Right cardiac atrium (tissue), 5 donors: ENCODE results near the gene ATP13A3. TPM values are rescaled to one million over a fixed set of nuclear protein-coding genes. Genes with fewer than 3 reads are reported as not detected.

Experiments
- ATAC-seq, 2 donors: fragments of 200-7000 bp; cut with Tn5 transposase; one replicate each; pipeline versions ENCODE4 v1.8.0 to v1.9.1; 2020; ENCODE audit warnings: moderate library complexity in 2 of 2, mild to moderate bottlenecking in 1 of 2
- DNase-seq, 3 donors: peaks; one replicate each; pipeline ENCODE4 v3.0.0-alpha.2; 2020
- H3K27ac ChIP-seq: one replicate; pipeline ENCODE4 v1.5.1; 2013; ENCODE audit warnings: mild to moderate bottlenecking, low read length, control low read depth, moderate library complexity
- H3K27me3 ChIP-seq: one replicate; pipeline ENCODE4 v1.6.1; 2013; ENCODE audit not compliant: control insufficient read depth, insufficient read depth
- H3K4me1 ChIP-seq: one replicate; pipeline ENCODE4 v1.6.1; 2013; ENCODE audit warnings: low read length; ENCODE audit not compliant: control insufficient read depth, insufficient read depth
- H3K4me3 ChIP-seq: one replicate; pipeline ENCODE4 v1.5.1; 2013; ENCODE audit warnings: low read length, control low read depth
- H3K9me3 ChIP-seq: one replicate; pipeline ENCODE4 v1.6.1; 2013; ENCODE audit warnings: low read length; ENCODE audit not compliant: control insufficient read depth
- WGBS: extraction: QIAGEN DNeasy Blood & Tissue Kit; methylation state at CpG from one replicate; pipeline ENCODE4 v1.1.7; 2013; 5-methylcytosine and 5-hydroxymethylcytosine counted together
- intact Hi-C, 4 donors: fragments of 100-400 bp; cut with DNase I; formaldehyde crosslinking; loops; one replicate each; pipeline versions ENCODE4 v1.11.0 to v1.14.0; 2022 to 2023
- polyA plus RNA-seq: library from polyadenylated mRNA; stranded (reverse); fragments of 200-250 nt; gene quantifications from one replicate; pipeline ENCODE4 v1.2.3, GENCODE V29; 2013
- total RNA-seq, 4 donors: library from RNA; stranded (reverse); fragmentation: NEBNext Ultra II Directional; extraction: Animal tissue kit (Norgen Biotek cat#: 25700); gene quantifications; one replicate each; pipeline ENCODE4 v1.2.1, GENCODE V29; 2021
- donor health status: healthy with polysubstance abuse.
- donor health status: DM: no; HTN: yes; CAD: no.
- donor health status: DM: no; HTN: no; CAD: no.
- donor health status: DM: no; HTN: yes; CAD: no; lungs with severe emphysema.
- donor health status: DM: yes; HTN: yes; CAD: no.

The ATP13A3 gene
- total and polyA plus RNA-seq, 5 donors = 28.2 to 194 (median 93.4) TPM

DNA sequence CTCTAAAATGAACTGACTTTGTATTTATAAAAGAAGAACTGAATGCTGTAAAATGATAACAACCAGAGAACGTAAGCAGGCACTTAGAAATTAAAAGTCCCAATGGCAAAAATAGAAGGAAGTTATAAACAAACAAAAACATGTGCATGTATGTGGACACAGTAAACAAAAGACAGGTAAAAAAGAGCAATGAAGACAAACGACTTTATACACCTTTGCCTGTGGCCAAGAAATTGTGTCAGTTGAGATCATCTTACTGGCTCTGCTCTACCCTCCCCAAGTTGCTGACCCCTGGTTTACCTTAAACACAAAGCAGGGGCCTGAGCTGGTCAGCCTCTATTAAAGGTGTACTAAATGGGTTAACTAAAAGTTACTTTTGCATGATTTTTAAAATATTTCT is 46.0 kb downstream of the ATP13A3 start:
- Histone ChIP-seq H3K27me3 (no peaks in the 10 kb centered on the region), H3K4me1 (no peaks in the 10 kb centered on the region), H3K4me3 (no peak overlapping the region), H3K9me3 (no peaks in the 10 kb centered on the region), H3K27ac (no peak overlapping the region)
- ATAC-seq (no peak), DNase-seq (no peak)
- intact Hi-C loops = no loop called here
- 60% methylated on average over 2 of the region's 2 CpGs for WGBS

DNA sequence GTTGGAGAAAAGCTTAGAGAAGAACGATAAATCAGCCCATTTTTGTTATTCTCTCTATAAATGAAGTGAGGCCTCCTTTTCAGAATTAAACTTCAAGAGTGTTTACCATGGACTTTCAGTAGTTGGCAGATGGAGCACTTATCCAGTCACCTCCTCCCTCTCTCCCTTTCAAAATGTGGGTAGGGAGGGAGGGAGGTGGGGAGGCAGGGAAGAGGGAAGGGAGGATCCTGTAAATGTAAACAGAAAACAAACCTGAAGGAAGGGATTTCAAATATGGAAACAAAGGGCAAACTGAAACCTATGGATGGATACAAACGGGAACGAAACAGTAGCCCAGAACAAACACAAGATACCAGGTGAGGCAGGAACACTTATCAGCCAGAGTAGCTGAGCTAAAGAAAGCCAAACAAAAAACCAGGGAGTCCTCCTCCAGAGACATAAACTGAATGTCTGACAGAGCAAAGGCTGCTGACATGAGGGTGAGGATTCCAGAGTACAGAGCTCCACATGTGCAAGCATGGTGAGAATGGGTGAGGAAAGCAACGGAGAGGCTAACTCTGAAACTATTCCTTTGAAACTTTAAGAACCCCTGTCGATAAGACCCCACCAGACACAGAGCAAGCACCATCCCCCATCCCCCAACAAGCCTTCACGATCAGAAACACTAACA is 46.8 kb downstream of the ATP13A3 start:
- H3K27ac ChIP-seq = no peak overlapping the region
- no peak for DNase-seq
- intact Hi-C loops = no loop called here
- WGBS = 69% methylated on average over 6 of the region's 6 CpGs
- ATAC-seq = no peak
- H3K4me1 ChIP-seq = no peaks in the 10 kb centered on the region
- no peak overlapping the region for H3K4me3 ChIP-seq
- no peaks in the 10 kb centered on the region for H3K27me3 ChIP-seq
- H3K9me3 ChIP-seq = no peaks in the 10 kb centered on the region

DNA sequence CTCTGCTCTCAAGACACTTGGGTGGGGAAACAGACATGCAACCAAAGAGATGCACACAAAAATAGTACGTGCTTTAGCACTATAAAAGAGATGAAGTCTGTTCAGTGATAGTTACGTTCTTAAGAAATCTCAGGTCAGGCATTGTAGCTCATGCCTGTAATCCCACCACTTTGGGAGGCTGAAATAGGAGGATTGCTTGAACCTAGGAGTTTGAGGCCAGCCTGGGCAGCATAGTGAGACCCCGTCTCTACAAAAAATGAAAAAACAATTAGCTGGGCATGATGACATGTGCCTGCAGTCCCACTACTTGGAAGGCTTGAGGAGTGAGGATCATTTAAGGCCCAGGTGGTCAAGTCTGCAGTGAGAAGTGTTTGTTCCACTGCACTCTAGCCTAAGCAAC is 52.3 kb downstream of the ATP13A3 start:
- no peak overlapping the region for H3K27ac ChIP-seq
- no peaks in the 10 kb centered on the region for H3K4me1 ChIP-seq
- DNase-seq = no peak
- intact Hi-C loops = no loop called here
- 91% methylated on average over 3 of the region's 3 CpGs for WGBS
- no peak for ATAC-seq
- no peaks in the 10 kb centered on the region for H3K9me3 ChIP-seq
- no peak overlapping the region for H3K4me3 ChIP-seq
- H3K27me3 ChIP-seq = no peaks in the 10 kb centered on the region

DNA sequence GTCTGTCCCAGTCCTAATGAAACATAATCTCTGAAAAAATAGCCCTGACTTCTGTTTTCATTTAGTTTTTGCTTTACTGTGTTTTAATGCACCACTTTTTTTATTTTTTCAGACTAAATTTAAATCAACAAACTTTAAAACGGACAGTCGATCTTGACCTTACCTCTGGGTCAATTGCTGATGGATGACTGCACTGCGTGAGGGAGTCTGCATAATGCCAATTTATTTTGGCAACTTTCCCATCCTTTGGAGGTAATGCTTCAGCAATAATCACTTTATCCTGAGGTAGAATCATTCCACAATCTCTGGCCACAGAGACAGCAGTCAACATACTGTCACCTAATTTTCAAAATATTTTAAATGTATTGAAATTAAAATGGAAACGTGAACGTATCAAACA is 55.2 kb downstream of the ATP13A3 start:
- DNase-seq (no peak), ATAC-seq (no peak)
- no peaks in the 10 kb centered on the region for H3K9me3 ChIP-seq
- H3K27ac ChIP-seq = no peak overlapping the region
- intact Hi-C loops = no loop called here
- WGBS = 65% methylated on average over 5 of the region's 5 CpGs
- H3K4me3 ChIP-seq = no peak overlapping the region
- H3K27me3 ChIP-seq = no peaks in the 10 kb centered on the region
- H3K4me1 ChIP-seq = no peaks in the 10 kb centered on the region

DNA sequence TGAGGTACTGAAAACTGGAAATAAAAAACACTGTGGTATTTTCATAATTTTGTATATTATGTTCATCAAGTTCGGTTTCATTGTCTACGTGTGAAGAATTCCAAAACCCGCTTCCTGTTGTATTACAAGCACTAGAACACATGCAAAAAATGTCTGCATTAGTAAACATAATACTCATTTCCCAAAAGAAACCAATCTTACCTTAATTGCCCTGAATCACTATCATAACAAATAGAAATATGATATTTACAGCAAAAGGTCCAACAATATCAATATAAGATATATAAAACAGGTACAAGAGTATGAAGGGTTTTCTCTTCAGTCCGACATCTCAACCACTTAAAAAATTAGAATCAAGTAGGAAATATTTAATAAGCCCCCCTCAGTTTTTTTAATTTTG is 61.4 kb downstream of the ATP13A3 start:
- 93% methylated on average over 4 of the region's 4 CpGs for WGBS
- Histone ChIP-seq H3K27me3 (no peaks in the 10 kb centered on the region), H3K9me3 (no peaks in the 10 kb centered on the region), H3K4me1 (no peaks in the 10 kb centered on the region), H3K27ac (no peak overlapping the region), H3K4me3 (no peak overlapping the region)
- DNase-seq (no peak), ATAC-seq (no peak)
- intact Hi-C loops = no loop called here

DNA sequence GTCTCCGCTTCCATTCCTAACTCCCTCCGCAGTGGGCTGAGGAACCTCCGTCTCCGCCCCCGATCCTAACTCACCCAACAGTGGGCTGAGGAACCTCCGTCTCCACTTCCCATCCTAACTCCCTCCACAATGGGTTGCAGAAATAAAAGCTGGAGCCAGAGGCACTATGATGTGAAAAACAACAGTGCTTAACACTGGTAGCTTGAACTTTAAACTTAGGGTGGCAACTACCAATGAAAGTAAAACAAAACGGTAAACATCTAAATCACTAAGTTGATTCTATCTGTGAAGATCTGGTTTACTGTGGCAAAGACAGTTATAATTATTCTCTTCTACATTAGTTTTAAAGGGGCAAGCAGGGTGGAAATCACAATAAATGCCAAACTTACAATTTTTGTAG is 61.8 kb downstream of the ATP13A3 start:
- no peak for DNase-seq
- Histone ChIP-seq H3K9me3 (no peaks in the 10 kb centered on the region), H3K27ac (no peak overlapping the region), H3K27me3 (no peaks in the 10 kb centered on the region), H3K4me1 (no peaks in the 10 kb centered on the region), H3K4me3 (no peak overlapping the region)
- intact Hi-C loops = no loop called here
- no peak for ATAC-seq
- WGBS = 92% methylated on average over 7 of the region's 7 CpGs

DNA sequence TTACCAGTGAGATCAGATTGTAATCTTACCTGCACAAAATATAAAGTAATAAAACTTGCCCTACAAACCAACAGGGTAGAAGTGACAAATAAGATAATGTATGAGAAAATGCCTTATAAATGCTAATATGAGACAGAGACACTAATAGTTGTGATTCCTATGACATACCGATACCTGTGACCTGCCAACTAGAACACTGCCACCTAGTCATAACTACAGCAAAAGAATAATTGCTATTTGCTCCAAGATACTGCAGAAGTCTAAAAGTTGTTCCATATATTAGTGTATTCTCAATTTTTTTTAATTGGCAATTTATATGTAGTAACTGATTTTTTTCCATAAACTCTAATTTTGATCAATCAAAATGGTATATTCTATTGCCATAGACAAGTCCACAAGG is 62.4 kb downstream of the ATP13A3 start:
- Histone ChIP-seq H3K4me1 (no peaks in the 10 kb centered on the region), H3K4me3 (no peak overlapping the region), H3K27me3 (no peaks in the 10 kb centered on the region), H3K9me3 (no peaks in the 10 kb centered on the region), H3K27ac (no peak overlapping the region)
- no peak for ATAC-seq
- DNase-seq = no peak
- 95% methylated on average over 1 of the region's 1 CpG for WGBS
- intact Hi-C loops = no loop called here

DNA sequence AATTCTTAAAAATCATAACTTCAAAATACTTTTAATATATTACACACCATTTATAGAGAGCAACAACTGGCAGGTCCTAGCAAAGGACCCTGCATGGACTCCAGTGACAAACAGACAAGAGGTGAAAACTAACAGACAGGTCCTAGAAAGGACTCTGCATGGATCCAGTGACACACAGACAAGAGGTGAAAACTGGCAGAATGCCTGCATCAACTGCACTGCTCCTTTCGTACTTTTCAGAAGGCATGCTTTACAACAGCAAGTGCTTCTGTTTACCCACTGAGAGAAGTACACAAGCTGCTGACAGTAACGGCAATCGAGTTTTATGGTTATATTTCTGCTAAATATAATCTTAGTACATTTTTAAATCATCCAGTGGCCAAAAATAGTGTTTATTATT is 63.5 kb downstream of the ATP13A3 start:
- WGBS = 70% methylated on average over 3 of the region's 3 CpGs
- ATAC-seq (peak in 1 of 2 donors; percentile 43), DNase-seq (peak in 1 of 3 donors; percentile 24)
- Histone ChIP-seq H3K9me3 (no peaks in the 10 kb centered on the region), H3K4me3 (no peak overlapping the region), H3K27me3 (no peaks in the 10 kb centered on the region), H3K27ac (no peak overlapping the region), H3K4me1 (no peaks in the 10 kb centered on the region)
- intact Hi-C loops = no loop called here

DNA sequence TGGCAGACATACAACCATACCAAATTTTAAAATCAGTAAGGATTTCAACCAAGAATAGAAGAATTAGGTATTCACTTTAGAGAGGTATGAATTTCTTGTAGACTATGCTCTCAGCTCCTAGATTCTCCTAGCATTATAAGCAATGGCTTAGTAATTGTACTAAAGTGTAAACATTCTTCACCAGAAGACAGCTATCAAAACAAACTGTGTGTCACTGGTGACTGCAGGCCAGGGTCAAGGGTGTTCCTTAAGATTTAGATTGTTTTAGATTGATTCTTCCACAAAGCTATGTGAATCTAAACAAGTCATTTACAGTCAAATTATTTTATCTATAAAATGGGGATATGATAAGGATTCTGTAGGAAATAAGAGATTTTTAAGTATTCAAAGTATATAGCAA is 64.6 kb downstream of the ATP13A3 start:
- intact Hi-C loops = no loop called here
- no peak for ATAC-seq
- no peak overlapping the region for H3K27ac ChIP-seq

DNA sequence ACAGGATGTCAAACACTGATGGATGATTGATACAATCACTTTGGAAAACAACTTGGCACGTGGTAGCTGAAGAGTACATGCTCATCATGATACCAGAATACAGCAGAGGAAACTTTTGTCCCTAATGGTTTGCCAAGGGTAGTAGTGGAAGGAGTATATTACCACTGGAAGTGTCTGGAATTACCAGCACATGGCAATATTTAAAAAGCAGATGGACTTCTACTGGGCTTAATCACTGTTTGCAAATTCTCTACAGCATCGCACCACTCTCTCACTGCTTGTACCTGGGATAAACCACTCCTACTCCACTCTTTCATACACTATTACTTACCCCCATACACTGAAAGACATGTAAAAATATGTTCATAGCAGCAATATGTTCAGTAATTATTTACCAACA is 68.1 kb downstream of the ATP13A3 start:
- Histone ChIP-seq H3K4me1 (no peaks in the 10 kb centered on the region), H3K27me3 (no peaks in the 10 kb centered on the region), H3K4me3 (no peak overlapping the region), H3K9me3 (no peaks in the 10 kb centered on the region), H3K27ac (no peak overlapping the region)
- intact Hi-C loops = no loop called here
- DNase-seq (no peak), ATAC-seq (peak in 1 of 2 donors; percentile 28)
- WGBS = 93% methylated on average over 2 of the region's 2 CpGs

More for the DNA sequence above, 64.6 kb downstream of the ATP13A3 start:
- Histone ChIP-seq H3K4me3 (no peak overlapping the region), H3K27me3 (no peaks in the 10 kb centered on the region), H3K9me3 (no peaks in the 10 kb centered on the region), H3K4me1 (no peaks in the 10 kb centered on the region)
- DNase-seq = no peak

DNA sequence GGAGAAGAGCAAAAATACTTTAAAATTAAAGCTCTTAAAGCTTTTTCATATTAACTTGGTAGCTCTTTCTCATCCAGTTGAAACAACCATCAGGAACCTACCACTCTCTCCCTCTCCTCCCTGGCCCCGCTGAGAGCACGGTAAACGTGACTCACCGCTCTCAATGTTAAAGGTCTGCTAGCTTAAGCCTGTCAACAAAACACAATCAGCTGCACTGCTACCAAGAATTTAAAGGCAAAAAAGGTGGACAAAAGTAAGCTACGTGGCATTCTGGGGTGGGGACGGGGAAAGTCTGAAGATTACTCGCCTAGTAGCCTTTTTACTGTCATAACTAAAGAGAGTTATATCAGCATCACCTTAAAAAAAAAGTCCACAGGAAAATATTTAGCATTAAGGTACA is 79.4 kb downstream of the ATP13A3 start:
- intact Hi-C loops = loop anchor here in 2 of 4 donors (5.0 to 10.0 kb wide), 2 partner anchors 73 to 75 kb away; no protein-coding TSS in a partner anchor
- DNase-seq (no peak), ATAC-seq (no peak)
- H3K4me1 ChIP-seq = no peaks in the 10 kb centered on the region
- H3K27ac ChIP-seq = no peak overlapping the region
- no peak overlapping the region for H3K4me3 ChIP-seq
- H3K27me3 ChIP-seq = no peaks in the 10 kb centered on the region
- H3K9me3 ChIP-seq = no peaks in the 10 kb centered on the region
- 87% methylated on average over 7 of the region's 7 CpGs for WGBS

DNA sequence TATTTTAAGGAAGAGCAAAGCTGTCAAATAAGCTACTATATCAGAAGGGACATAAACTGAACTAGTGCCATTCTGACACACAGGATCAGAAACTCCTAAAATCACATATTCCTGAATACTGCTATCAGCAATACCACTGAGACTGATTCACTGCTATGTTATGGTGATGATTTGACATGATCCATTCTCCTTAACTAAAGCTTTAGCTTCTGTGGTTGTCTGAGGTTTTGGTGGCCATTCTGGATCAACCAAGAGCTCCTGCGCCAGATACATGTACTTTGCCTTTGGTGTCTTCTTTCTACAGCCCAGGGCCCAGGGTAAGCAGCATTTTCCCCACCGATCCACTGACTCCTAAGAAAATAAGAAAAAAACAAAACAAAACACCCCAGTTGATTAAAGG is 81.0 kb downstream of the ATP13A3 start:
- WGBS = 91% methylated on average over 2 of the region's 2 CpGs
- ATAC-seq (no peak), DNase-seq (no peak)
- H3K4me1 ChIP-seq = no peaks in the 10 kb centered on the region
- H3K9me3 ChIP-seq = no peaks in the 10 kb centered on the region
- no peak overlapping the region for H3K27ac ChIP-seq
- intact Hi-C loops = loop anchor here in 3 of 4 donors (2.0 to 10.0 kb wide), 3 partner anchors 71 to 73 kb away; no protein-coding TSS in a partner anchor
- no peaks in the 10 kb centered on the region for H3K27me3 ChIP-seq
- no peak overlapping the region for H3K4me3 ChIP-seq
